HG02588 (cell line): Measurements from ENCODE around the gene STK4.

Source experiments
- ATAC-seq: cut with Tn5 transposase; IDR thresholded peaks from one replicate; pipeline ENCODE4 v1.9.1; 2021; ENCODE audit warnings: mild to moderate bottlenecking, moderate library complexity; ENCODE audit not compliant: unreplicated experiment

Gene STK4

GRCh38 chr20:44966030-44966961, at the start of gene STK4:
Gene STK4 (plus strand): TSS chr20:44966512. CDS start chr20:44966569, 57 bp downstream.
- peak; percentile 68 for ATAC-seq

- ATAC-seq, result no peak
Observed at GRCh38 chr20:44916586-44916985, 49.7 kb upstream of the STK4 start.

- ATAC-seq, result no peak
Observed at GRCh38 chr20:44917399-44917798, 48.9 kb upstream of the STK4 start.

GRCh38 chr20:44918342-44918741, 48.0 kb upstream of the STK4 start:
- no peak for ATAC-seq

- ATAC-seq, result no peak
Observed at GRCh38 chr20:44918761-44919160, 47.6 kb upstream of the STK4 start.

- ATAC-seq, result no peak
Observed at GRCh38 chr20:44921447-44921846, 44.9 kb upstream of the STK4 start.

GRCh38 chr20:44924541-44924940, 41.8 kb upstream of the STK4 start:
- no peak for ATAC-seq

GRCh38 chr20:44928595-44928994, 37.7 kb upstream of the STK4 start:
- no peak for ATAC-seq

- ATAC-seq, result no peak
Observed at GRCh38 chr20:44930517-44931168, 35.7 kb upstream of the STK4 start.

GRCh38 chr20:44931911-44932310, 34.4 kb upstream of the STK4 start:
- ATAC-seq, result no peak

- no peak for ATAC-seq
Observed at GRCh38 chr20:44932916-44933315, 33.4 kb upstream of the STK4 start.

GRCh38 chr20:44936510-44936909, 29.8 kb upstream of the STK4 start:
- ATAC-seq, result no peak

GRCh38 chr20:44938637-44939036, 27.7 kb upstream of the STK4 start:
- ATAC-seq, result no peak

- ATAC-seq, result no peak
Observed at GRCh38 chr20:44941120-44941691, 25.1 kb upstream of the STK4 start.

GRCh38 chr20:44942264-44942973, 23.9 kb upstream of the STK4 start:
- no peak for ATAC-seq

- ATAC-seq, result no peak
Observed at GRCh38 chr20:44943828-44944227, 22.5 kb upstream of the STK4 start.

GRCh38 chr20:44945261-44945660, 21.1 kb upstream of the STK4 start:
- ATAC-seq, result no peak

- ATAC-seq, result no peak
Observed at GRCh38 chr20:44946271-44946852, 19.9 kb upstream of the STK4 start.

- ATAC-seq, result no peak
Observed at GRCh38 chr20:44948107-44948506, 18.2 kb upstream of the STK4 start.

GRCh38 chr20:44948513-44948912, 17.8 kb upstream of the STK4 start:
- ATAC-seq, result no peak

- no peak for ATAC-seq
Observed at GRCh38 chr20:44950368-44950767, 15.9 kb upstream of the STK4 start.
